ENCODE measurements around the gene TSPAN33. TPM values are rescaled to one million over a fixed set of nuclear protein-coding genes. Genes with fewer than 3 reads are reported as not detected.
"Not testable (repeated sequence)": the region's sequence is repeated elsewhere in the genome, so short reads cannot be mapped to it uniquely, and the experiment has no call there.

The TSPAN33 gene
- total RNA-seq, 2 donors from 2014 or later: 3.8 to 9.7 TPM

DNA sequence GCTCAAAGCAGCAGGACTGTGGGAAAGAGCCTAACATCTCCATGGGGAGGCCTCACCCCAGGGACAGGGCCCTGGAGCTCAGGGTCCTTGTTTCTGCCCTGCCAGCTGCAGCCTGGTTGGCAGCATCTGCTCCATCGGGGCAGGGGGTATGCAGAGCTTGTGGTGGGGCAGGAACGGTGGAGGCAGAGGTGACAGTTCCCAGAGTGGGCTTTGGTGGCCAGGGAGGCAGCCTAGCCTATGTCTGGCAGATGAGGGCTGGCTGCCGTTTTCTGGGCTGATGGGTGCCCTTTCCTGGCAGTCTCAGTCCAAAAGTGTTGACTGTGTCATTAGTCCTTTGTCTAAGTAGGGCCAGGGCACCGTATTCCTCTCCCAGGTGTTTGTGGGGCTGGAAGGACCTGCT, 68.1 kb downstream of the TSPAN33 start:
- TF ChIP-seq, protein P1, sequence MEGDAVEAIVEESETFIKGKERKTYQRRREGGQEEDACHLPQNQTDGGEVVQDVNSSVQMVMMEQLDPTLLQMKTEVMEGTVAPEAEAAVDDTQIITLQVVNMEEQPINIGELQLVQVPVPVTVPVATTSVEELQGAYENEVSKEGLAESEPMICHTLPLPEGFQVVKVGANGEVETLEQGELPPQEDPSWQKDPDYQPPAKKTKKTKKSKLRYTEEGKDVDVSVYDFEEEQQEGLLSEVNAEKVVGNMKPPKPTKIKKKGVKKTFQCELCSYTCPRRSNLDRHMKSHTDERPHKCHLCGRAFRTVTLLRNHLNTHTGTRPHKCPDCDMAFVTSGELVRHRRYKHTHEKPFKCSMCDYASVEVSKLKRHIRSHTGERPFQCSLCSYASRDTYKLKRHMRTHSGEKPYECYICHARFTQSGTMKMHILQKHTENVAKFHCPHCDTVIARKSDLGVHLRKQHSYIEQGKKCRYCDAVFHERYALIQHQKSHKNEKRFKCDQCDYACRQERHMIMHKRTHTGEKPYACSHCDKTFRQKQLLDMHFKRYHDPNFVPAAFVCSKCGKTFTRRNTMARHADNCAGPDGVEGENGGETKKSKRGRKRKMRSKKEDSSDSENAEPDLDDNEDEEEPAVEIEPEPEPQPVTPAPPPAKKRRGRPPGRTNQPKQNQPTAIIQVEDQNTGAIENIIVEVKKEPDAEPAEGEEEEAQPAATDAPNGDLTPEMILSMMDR (IDR thresholded peaks at IDR 0.05): no peak
- Histone ChIP-seq H3K9ac (ENCODE audit: low read depth in 2 of 2, low read length in 2 of 2) (no peak overlapping the region), H3K4me1 (no peaks in the 10 kb centered on the region), H3K9me3 (no peaks in the 10 kb centered on the region), H3K4me3 (no peak overlapping the region), H3K36me3 (no peaks in the 10 kb centered on the region), H3K27me3 (no peaks in the 10 kb centered on the region), H3K27ac (no peak overlapping the region)
- intact Hi-C loops (cut with DNase I): loop anchor here (10.0 kb wide), 1 partner anchor 422 kb away; no protein-coding TSS in a partner anchor
- DNase-seq: no peak

DNA sequence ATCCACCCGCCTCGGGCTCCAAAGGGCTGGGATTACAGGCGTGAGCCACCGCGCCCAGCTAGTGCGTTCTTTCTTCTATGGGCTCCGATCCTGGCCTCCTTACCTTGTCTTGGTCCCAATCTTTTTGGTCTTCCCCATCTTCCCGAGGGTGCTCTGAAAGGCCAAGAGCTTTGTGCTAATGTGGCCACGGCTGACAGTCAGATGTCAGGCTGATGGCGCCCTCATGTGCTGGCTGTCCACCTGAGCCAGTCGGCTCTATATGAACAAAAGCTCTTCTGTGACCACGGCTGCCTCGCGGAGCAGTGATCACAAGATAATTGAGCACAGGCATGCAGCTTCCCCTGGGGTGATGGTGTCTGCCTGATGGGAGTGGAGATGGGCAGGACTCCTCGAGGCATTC, 69.3 kb downstream of the TSPAN33 start:
- Histone ChIP-seq H3K27ac (no peak overlapping the region), H3K4me1 (no peaks in the 10 kb centered on the region), H3K36me3 (no peaks in the 10 kb centered on the region), H3K27me3 (no peaks in the 10 kb centered on the region), H3K4me3 (no peak overlapping the region), H3K9ac (ENCODE audit: low read depth in 2 of 2, low read length in 2 of 2) (no peak overlapping the region), H3K9me3 (no peaks in the 10 kb centered on the region)
- no peak for DNase-seq
- intact Hi-C loops (cut with DNase I): loop anchor here (10.0 kb wide), 1 partner anchor 421 kb away; no protein-coding TSS in a partner anchor
- TF ChIP-seq, protein P1 (IDR thresholded peaks at IDR 0.05): no peak

DNA sequence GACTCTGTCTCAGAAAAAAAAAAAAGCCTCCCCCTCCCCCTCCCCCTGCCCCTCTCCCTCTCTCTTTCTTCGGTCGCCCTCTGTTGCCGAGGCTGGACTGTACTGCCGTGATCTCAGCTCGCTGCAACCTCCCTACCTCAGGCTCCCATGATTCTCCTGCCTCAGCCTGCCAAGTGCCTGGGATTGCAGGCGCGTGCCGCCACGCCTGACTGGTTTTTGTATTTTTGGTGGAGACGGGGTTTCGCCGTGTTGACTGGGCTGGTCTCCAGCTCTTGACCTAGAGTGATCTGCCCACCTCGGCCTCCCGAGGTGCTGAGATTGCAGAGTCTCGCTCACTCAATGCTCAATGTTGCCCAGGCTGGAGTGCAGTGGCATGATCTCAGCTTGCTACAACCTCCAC, 71.2 kb downstream of the TSPAN33 start:
- intact Hi-C loops (cut with DNase I): loop anchor here (5.0 to 10.0 kb wide), 2 partner anchors 257 to 419 kb away; no protein-coding TSS in a partner anchor

DNA sequence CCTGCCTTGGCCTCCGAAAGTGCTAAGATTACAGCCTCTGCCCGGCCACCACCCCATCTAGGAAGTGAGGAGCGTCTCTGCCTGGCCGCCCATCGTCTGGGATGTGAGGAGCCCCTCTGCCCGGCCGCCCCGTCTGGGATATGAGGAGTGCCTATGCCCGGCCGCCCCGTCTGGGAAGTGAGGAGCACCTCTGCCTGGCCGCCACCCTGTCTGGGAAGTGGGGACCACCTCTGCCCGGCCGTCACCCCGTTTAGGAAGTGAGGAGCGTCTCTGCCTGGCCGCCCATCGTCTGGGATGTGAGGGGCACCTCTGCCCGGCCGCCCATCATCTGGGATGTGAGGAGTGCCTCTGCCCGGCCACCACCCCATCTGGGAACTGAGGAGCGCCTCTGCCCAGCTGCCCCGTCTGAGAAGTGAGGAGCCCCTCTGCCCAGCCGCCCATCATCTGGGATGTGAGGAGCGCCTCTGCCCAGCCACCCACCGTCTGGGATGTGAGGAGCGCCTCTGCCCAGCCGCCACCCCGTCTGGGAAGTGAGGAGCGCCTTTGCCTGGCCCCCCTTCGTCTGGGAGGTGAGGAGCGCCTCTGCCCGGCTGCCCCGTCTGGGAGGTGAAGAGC, 71.7 kb downstream of the TSPAN33 start:
- not testable (repeated sequence) for DNase-seq; H3K4me3 ChIP-seq; H3K27me3 ChIP-seq; H3K36me3 ChIP-seq; H3K27ac ChIP-seq; H3K4me1 ChIP-seq; H3K9ac ChIP-seq (ENCODE audit: low read depth in 2 of 2, low read length in 2 of 2); H3K9me3 ChIP-seq
- intact Hi-C loops (cut with DNase I): loop anchor here (5.0 to 10.0 kb wide), 2 partner anchors 256 to 419 kb away; no protein-coding TSS in a partner anchor

More for the DNA sequence above, 71.2 kb downstream of the TSPAN33 start:
- H3K9ac ChIP-seq (ENCODE audit: low read depth in 2 of 2, low read length in 2 of 2); H3K4me3 ChIP-seq; H3K36me3 ChIP-seq; H3K9me3 ChIP-seq; H3K27me3 ChIP-seq; H3K27ac ChIP-seq; DNase-seq; H3K4me1 ChIP-seq: not testable (repeated sequence)

DNA sequence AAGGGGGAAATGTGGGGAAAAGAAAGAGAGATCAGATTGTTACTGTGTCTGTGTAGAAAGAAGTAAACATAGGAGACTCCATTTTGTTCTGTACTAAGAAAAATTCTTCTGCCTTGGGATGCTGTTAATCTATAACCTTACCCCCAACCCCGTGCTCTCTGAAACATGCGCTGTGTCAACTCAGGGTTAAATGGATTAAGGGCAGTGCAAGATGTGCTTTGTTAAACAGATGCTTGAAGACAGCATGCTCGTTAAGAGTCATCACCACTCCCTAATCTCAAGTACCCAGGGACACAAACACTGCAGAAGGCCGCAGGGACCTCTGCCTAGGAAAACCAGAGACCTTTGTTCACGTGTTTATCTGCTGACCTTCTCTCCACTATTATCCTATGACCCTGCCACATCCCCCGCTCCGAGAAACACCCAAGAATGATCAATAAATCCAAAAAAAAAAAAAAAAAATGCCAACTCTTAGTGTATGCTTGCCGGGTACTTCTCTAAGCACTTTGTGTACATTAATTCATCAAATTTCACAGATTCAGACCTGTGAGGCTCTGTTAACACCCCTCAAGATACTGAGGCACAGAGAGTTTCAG, 72.4 kb downstream of the TSPAN33 start:
- not testable (repeated sequence) for H3K4me1 ChIP-seq; DNase-seq; H3K36me3 ChIP-seq; H3K9ac ChIP-seq (ENCODE audit: low read depth in 2 of 2, low read length in 2 of 2); H3K9me3 ChIP-seq; H3K27ac ChIP-seq; H3K4me3 ChIP-seq; H3K27me3 ChIP-seq
- intact Hi-C loops (cut with DNase I): loop anchor here (5.0 to 10.0 kb wide), 2 partner anchors 255 to 418 kb away; no protein-coding TSS in a partner anchor

DNA sequence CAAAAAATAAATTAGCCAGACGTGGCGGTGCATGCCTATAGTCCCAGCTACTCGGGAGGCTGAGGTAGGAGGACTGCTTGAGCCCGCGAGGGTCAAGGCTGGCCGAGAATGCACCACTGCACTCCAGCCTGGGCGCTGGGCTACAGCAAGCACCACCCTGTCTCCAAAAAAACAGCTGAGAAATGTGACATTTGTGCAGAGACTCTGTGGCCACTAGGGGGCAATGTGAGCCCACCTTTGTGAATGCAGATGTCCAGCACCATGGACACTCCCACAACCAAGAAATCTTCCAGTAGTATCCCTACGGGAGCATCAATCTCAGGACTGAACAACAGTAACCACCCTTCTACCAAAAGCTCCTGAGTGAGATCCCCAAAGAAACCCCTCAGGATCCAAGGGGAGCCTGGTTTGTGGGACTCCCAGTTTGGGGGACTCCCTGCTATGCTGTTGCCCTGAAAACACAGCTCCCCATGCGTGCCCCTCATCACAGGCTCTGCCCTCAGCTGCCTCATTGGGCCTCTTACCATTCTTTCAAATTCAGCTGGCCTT, 74.1 kb downstream of the TSPAN33 start:
- H3K9me3 ChIP-seq: no peaks in the 10 kb centered on the region
- H3K9ac ChIP-seq (ENCODE audit: low read depth in 2 of 2, low read length in 2 of 2): no peak overlapping the region
- no peaks in the 10 kb centered on the region for H3K27me3 ChIP-seq
- H3K4me3 ChIP-seq: no peak overlapping the region
- H3K36me3 ChIP-seq: no peaks in the 10 kb centered on the region
- intact Hi-C loops (cut with DNase I): loop anchor here (2.0 to 10.0 kb wide), 3 partner anchors 80 to 416 kb away; no protein-coding TSS in a partner anchor
- TF ChIP-seq, protein P1 (IDR thresholded peaks at IDR 0.05): peak; percentile 86
- DNase-seq: peak; percentile 90
- H3K27ac ChIP-seq: no peak overlapping the region
- H3K4me1 ChIP-seq: no peaks in the 10 kb centered on the region

DNA sequence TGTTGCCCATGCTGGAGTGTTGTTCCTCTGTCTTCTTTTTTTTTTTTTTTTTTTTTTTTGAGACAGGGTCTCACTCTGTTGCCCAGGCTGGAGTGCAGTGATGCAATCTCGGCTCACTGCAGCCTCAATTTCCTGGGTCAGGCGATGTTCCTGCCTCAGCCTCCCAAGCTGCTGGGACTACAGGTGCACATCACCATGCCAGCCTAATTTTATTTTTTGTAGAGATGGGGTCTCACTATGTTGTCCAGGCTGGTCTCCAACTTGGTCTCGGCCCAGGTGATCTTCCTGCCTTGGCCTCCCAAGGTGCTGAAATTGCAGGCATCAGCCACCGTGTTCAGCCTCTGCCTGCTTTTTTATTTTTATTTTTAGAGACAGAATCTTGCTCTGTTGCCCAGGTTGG, 74.7 kb downstream of the TSPAN33 start:
- not testable (repeated sequence) for H3K9me3 ChIP-seq; H3K27ac ChIP-seq; H3K9ac ChIP-seq (ENCODE audit: low read depth in 2 of 2, low read length in 2 of 2); H3K36me3 ChIP-seq; H3K4me1 ChIP-seq; DNase-seq; H3K27me3 ChIP-seq; H3K4me3 ChIP-seq
- intact Hi-C loops (cut with DNase I): loop anchor here (2.0 to 10.0 kb wide), 3 partner anchors 80 to 416 kb away; no protein-coding TSS in a partner anchor

Other genes with a start within 250 kb of the TSPAN33 start
- 1 to 10 TPM in 1 of 2 donors, under 1 TPM in 1; 0.64 to 1.1 TPM for gene KCP, start 234.0 kb upstream of the TSPAN33 start, total RNA-seq
- gene IRF5, start 206.8 kb upstream of the TSPAN33 start, total RNA-seq: 1 to 10 TPM; 5.0 to 9.7 TPM
- gene TNPO3, start 89.6 kb upstream of the TSPAN33 start, total RNA-seq: 10 to 100 TPM; 36.8 to 46.6 TPM
- 1 to 10 TPM; 1.6 to 3.6 TPM for gene SMO, start 43.9 kb downstream of the TSPAN33 start, total RNA-seq
- 100 to 1,000 TPM; 262 to 397 TPM for gene AHCYL2, start 80.3 kb downstream of the TSPAN33 start, total RNA-seq